GM18873 (cell line): ENCODE data around the gene SLC35F1.
"Not testable (repeated sequence)": the region's sequence is repeated elsewhere in the genome, so short reads cannot be mapped to it uniquely, and the experiment has no call there.

Experiments
- ATAC-seq: cut with Tn5 transposase; IDR thresholded peaks from one replicate; pipeline ENCODE4 v1.9.1; 2021; ENCODE audit warnings: mild to moderate bottlenecking, moderate library complexity, moderate number of reproducible peaks; ENCODE audit not compliant: unreplicated experiment, low FRiP score

SLC35F1 gene

DNA sequence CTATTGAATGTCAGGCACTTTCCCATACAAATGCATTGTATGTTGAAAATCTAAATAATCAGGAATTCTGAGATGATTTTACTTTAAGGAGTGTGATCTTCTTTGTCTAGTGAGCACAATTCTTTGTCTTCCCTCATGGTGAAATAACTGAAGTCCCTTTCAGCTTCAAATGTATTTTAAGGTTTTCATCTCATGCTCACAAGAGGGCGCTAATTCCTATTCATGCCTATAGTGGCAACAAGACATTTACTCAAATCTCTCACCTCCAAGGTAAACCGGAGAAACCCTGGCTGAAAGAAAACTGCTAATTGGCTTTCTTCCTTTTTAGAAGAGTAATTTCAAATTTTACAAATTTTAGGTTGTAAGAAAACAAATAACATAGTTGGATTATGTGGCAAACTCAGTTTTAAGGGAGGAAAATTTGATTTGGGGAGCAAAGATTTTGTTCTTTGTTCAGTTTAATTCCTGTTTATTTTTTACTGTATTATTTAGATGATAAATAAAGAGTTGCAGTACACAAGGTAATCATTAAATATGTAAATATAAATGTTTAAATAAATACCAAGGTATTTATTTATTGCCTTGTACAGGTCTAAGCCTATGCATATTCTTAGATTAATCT is 69.1 kb downstream of the SLC35F1 start:
- ATAC-seq: no peak

DNA sequence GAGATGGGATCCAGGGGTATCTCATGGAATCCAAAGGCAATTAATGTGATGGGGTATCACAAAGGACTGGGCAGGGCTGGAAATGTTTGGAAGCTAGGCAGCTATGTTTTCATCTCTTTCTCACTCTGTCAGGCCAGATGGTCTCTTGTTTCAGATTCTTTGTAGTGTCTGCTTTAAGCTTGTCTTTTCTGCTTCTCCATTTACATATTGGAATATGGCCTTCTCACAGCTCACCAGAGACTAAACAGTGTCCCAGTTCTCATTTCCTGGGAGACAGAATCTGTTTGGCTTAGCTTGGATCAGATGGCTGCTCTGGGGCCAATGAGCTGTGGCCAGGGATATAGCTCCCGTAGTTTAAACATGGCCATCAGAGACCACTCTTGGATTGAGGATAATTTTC is 78.9 kb downstream of the SLC35F1 start:
- ATAC-seq: no peak

- no peak for ATAC-seq
Measured at GRCh38 chr6:117986396-117986795, 79.3 kb downstream of the SLC35F1 start.

DNA sequence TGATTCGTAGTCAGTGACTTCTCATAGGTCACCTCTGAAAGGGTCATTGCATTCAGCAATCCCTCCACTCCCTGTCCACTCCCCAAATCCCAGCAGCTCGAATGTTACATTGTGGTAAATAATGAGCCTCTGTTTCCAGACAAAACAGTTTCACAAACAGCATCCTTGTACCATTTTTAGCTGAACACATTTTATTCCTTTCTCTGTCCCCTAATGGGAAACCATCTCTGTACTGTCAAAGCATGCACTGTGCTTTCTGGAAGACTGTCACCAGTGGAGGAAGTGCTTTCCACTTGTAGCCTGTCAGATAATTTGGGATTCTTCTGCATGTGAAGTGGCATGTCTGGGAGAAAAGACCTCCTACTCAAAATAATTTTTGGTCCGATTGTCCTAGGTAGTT is 82.0 kb downstream of the SLC35F1 start:
- ATAC-seq: no peak

DNA sequence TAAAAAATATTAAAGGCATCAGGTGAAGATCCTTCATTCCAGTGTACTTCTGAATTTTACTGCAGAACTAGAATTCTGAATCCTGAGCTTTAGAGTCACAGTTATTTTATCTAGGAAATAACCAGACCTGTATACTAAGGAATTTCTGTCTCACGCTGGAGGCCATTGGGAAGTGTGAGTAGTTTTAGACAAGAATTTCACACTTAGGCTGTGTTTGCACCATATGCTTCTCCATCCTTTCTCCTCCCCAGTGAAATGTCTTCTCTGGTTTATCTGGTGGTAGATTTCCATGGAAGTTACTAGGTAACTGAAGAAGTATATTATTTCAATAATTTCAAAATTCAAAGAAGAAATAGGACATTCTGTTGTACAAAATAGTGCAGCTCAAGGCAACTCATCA is 83.1 kb downstream of the SLC35F1 start:
- ATAC-seq: no peak

DNA sequence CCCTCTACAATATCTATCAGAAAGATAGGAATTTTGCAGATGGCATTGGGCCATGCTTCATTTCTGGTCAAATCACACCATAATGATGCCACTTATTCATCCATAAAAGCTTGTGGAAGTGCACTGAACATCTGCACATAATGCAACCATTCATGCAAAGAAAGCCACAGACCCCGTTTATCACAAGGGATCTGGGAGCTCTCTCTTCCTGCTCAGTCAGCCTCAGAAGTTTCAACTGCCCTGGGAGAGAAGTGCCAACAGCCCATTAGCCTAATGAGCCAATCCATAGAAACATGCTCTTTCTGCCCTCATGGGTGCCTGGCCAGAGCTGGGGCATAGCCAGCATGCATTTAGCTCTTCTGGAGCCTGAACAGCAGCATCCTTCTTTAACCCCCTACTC is 85.8 kb downstream of the SLC35F1 start:
- ATAC-seq: no peak

DNA sequence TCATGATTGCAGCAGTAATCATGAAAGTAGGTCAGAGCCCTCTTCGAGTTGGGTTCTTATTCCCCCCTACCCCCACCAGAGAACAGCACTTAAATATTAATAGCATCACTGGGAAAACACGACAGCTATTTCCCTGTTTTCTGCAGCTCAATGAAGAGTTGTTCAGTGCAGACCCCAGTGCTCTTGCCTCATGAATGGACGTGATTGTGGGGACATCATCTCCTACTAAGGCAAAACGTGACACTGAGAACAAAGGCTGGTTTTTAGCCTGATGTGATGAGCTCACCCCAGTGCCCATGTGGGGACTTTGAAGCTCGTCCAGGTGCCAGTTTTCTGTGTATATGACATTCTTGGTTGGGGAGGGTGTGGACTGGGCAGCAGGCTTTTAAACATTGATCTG is 105.9 kb downstream of the SLC35F1 start:
- no peak for ATAC-seq

DNA sequence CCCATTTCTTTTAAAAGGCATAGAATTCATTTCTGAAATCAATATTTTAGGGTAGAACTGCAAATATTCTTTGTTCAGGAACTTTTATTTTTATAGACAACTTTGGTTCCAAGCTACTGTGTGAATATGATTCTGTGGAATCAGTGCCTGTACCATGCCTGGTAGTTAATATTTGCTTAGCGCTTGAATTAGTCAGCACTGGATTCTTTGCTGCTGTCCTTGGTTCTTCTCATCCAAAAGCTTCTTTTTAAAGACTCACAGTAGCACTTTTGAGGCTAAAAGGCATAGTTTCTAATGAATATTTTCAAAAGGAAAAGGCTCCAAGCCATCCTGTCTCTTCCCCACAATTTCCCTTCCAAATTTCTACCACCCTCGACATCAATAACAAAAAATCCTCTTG is 109.5 kb downstream of the SLC35F1 start:
- no peak for ATAC-seq

DNA sequence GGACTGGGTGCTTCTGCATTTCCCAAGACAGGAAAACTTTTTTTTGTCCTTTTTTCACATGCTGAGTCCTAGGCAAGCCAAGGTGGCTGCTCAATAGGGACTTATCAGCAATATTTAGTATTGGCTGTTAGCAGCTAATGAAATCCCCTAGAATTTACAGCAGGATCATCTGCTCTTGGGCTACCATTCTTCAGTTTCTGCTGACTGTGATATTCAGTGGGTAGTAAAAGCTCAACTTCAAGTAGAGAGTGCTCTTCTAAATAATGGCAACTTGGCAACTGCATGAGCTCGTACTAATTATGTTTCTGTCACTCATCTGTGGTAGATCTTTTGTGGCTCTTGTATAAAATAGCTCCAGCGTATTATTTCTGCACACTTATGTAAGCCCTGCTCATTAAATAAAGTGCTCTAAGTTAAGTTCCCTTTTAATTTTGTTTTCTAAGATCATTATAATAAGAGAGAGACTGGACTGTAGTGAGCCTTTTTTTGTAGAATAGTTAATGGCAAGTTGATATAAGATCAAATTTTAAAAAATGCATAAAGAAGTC is 110.3 kb downstream of the SLC35F1 start:
- ATAC-seq: no peak

- ATAC-seq: no peak
Measured at GRCh38 chr6:118023771-118024170, 116.7 kb downstream of the SLC35F1 start.

DNA sequence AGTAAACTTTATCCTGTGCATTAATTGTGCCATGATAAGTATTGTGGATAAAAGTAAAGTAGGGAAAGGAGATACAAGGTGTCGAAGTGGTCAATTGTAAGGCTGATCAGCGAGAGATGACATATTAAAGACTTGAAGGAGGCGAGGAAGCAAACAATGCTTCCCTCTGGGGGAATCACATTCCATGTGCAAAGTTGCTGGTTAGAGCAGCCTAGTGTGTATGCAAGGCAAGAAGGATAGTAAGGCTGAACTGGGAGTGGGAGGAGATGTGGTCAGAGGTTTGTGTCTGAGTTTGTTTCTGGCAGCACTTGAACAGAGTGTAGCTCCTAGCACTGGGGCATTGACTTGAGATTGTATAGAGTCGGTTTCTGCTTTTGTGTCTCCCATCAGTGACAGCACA is 122.9 kb downstream of the SLC35F1 start:
- ATAC-seq: no peak

DNA sequence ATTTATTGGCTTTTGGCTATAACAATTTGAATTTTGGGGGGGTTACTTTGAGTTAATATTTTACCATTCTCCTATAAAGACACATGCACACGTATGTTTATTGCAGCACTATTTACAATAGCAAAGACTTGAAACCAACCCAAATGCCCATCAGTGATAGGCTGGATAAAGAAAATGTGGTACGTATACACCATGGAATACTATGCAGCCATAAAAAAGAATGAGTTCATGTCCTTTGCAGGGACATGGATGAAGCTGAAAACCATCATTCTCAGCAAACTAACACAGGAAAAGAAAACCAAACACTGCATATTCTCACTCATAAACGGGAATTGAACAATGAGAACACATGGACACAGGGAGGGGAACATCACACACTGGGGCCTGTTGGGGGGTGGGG is 130.4 kb downstream of the SLC35F1 start:
- not testable (repeated sequence) for ATAC-seq

GRCh38 chr6:118042855-118043254 is 135.8 kb downstream of the SLC35F1 start:
- no peak for ATAC-seq

DNA sequence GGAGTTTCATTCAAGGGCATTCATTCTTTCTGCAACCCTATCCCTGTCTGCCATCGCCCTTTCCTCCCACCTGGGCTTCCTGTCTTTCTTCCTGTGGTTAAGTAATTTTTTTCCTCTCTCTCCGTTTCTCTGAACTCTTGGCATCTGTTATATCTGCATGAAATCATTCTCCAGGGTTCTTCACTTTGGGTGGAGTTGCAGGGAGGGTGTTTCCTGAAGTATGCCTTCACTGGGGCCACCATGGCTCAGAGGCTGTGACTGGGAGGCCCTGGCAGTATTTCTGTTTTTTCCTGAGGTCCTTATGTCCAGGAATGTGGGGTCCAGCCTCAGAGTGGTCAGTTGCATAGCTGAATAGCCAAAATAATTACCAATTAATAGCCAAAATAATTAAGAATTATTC is 137.2 kb downstream of the SLC35F1 start:
- ATAC-seq: no peak

DNA sequence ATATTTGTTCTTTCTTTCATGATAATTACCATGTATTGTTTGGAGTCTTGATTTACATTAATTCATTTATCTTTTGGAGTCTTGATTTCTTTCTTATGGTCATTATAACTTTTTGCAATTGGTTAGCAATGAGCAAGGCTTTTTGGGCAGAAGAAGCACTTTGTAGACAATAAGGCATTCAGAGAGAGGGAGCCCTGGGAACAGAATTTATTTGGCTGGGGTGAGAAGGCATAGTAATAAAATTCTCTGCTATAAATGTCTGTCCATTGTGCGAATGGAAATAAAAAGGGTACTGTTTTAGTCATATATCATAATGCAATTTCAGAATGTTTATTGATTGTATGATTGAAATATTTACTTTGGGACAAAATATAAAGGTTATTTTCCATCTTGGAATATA is 147.0 kb downstream of the SLC35F1 start:
- no peak for ATAC-seq

GRCh38 chr6:118061666-118062065 is 154.6 kb downstream of the SLC35F1 start:
- ATAC-seq: no peak

DNA sequence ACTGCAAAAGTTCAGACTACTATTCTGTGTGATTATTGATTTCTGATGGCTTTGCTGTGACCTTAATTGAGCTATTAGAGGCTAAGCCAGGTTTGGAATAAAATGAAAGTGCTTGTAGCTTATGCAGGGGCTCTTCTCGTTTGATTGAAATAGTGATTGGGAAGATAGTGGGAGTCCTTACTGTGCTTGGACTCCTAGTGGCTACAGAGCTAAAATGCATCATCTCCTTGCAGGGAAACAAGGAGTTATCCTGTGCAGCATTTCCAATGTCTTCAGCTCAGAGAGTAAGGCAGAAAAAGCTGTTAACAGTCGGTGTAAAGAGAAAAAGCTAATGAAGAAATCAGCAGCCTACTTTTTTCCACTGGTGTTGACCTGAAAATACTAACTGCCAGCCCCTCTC is 173.5 kb downstream of the SLC35F1 start:
- no peak for ATAC-seq

GRCh38 chr6:118083711-118084110 is 176.6 kb downstream of the SLC35F1 start:
- no peak for ATAC-seq

- ATAC-seq: no peak
Measured at GRCh38 chr6:118085665-118086064, 178.6 kb downstream of the SLC35F1 start.

GRCh38 chr6:118086159-118086558 is 179.1 kb downstream of the SLC35F1 start:
- ATAC-seq: no peak

GRCh38 chr6:118092086-118092485 is 185.0 kb downstream of the SLC35F1 start:
- no peak for ATAC-seq

DNA sequence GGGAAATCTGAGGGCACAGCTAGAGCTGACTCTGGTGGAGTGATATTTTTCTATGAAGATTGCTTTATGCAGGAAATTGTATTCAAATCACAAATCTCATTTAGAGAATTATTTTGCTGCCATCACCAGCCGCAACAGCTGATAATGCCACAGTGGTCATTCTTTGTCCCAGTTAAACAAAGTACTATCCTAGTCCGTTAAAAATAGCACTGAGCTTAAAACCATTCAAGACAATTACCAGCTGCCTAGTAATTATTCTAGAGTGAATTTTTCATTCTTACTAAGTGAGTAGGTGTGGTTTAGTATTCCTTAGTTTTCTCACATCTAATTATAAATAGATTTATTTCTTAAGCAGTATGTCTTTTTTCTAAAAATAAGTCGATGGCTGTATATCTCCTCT is 190.5 kb downstream of the SLC35F1 start:
- no peak for ATAC-seq

- ATAC-seq: no peak
Measured at GRCh38 chr6:118100717-118101116, 193.7 kb downstream of the SLC35F1 start.
